Measurements from ENCODE around the gene MAVS.

DNA sequence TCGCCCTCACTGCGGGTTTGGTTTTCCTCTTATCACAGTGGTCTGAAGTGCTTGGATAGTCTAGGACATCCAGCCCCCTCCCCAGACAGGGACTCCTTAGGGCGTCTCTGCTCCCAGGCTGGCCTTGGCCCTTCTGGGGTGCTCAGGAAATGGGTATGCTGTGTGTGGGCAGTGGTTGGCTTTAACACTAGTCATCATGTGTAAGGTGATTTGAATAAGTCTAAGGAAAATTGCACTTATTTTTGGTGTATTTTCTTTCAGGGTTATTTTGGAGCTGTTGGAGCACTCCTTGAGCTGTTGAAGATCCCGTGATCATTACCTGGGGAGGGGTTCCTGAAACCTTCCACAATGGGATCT is 76.3 kb downstream of the MAVS start:
- TF ChIP-seq, protein P1, sequence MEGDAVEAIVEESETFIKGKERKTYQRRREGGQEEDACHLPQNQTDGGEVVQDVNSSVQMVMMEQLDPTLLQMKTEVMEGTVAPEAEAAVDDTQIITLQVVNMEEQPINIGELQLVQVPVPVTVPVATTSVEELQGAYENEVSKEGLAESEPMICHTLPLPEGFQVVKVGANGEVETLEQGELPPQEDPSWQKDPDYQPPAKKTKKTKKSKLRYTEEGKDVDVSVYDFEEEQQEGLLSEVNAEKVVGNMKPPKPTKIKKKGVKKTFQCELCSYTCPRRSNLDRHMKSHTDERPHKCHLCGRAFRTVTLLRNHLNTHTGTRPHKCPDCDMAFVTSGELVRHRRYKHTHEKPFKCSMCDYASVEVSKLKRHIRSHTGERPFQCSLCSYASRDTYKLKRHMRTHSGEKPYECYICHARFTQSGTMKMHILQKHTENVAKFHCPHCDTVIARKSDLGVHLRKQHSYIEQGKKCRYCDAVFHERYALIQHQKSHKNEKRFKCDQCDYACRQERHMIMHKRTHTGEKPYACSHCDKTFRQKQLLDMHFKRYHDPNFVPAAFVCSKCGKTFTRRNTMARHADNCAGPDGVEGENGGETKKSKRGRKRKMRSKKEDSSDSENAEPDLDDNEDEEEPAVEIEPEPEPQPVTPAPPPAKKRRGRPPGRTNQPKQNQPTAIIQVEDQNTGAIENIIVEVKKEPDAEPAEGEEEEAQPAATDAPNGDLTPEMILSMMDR (IDR thresholded peaks at IDR 0.05) = no peak
- no peak for TF ChIP-seq POLR2A (IDR thresholded peaks at IDR 0.05)
